Keratinocyte (primary cell): Measurements from ENCODE around the gene LHFPL2.

Experiments
- CTCF ChIP-seq, 3 experiments: IDR thresholded peaks in 1 of 3; conservative IDR thresholded peaks in 1 of 3; optimal IDR thresholded peaks in 1 of 3; 2 replicates in 2 of 3; 3 replicates in 1 of 3; pipeline versions ENCODE3 to v1.5.1; 2011; ENCODE audit warnings: low read length in 3 of 3, mild to moderate bottlenecking in 3 of 3, moderate library complexity in 2 of 3, control low read depth in 1 of 3, inconsistent platforms in 1 of 3; ENCODE audit not compliant: insufficient read depth in 2 of 3; ENCODE audit errors: extremely low read depth in 1 of 3
- EZH2 ChIP-seq: IDR thresholded peaks from one replicate; pipeline ENCODE4 v1.6.1; 2012; ENCODE audit warnings: inconsistent platforms, mild to moderate bottlenecking, low read length, moderate library complexity

GRCh38 chr5:78654386-78654785 lies 5.8 kb upstream of the LHFPL2 start:
- no peak for TF ChIP-seq CTCF (optimal IDR thresholded peaks at IDR 0.05 in 1 of 3, IDR thresholded peaks at IDR 0.05 in 1 of 3, conservative IDR thresholded peaks at IDR 0.05 in 1 of 3; ENCODE audit: extremely low read depth in 1 of 3, insufficient read depth in 2 of 3, low read length in 3 of 3)
- no peak for TF ChIP-seq EZH2
